Measurements from ENCODE around the gene OR1S2. TPM values are rescaled to one million over a fixed set of nuclear protein-coding genes. Genes with fewer than 3 reads are reported as not detected.

The OR1S2 gene
- total RNA-seq, 1 experiment from 2014 or later, result not detected

DNA sequence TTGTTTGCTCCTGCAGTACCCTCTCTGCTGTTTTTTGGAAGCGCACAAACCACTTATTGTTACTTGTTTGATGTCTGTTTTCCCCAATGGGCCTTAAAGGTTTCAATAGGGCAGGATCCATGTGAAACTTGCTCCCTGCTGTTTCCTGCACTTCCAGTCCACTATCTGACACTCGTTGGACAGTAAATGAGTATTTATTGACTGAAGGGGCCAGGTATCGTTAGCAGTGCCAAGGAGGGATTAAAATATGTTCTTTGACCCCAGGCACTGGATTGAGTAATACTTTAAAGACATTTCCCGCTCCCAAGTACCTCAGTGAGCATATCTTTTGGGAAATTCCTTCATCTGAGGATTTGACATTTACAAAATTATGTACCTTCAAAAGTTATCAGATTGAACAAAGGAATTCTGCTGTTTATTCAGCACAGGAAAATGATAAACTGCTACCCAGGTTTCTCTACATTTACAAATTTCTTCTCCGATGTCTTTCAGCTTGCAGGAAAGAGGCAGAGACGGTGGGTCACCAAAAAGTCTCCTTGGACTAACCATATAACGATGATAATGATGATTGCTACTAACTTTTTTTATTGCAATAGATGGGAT is 38.3 kb downstream of the OR1S2 start:
- Histone ChIP-seq H3K27ac (ENCODE audit: low read length) (no peak overlapping the region), H3K27me3 (ENCODE audit: control insufficient read depth, insufficient read depth, low read length) (peaks cover 3% of the 10 kb centered on the region; the same call in 1 of the 2 replicates), H3K9me3 (ENCODE audit: control insufficient read depth, insufficient read depth, low read depth, low read length) (no peaks in the 10 kb centered on the region), H3K36me3 (ENCODE audit: control insufficient read depth, insufficient read depth, low read length) (no peaks in the 10 kb centered on the region), H3K4me1 (ENCODE audit: control insufficient read depth, insufficient read depth, low read length) (no peaks in the 10 kb centered on the region), H3K4me3 (ENCODE audit: low read depth in 2 of 2, low read length in 2 of 2) (no peak overlapping the region)
- TF ChIP-seq, protein P1, sequence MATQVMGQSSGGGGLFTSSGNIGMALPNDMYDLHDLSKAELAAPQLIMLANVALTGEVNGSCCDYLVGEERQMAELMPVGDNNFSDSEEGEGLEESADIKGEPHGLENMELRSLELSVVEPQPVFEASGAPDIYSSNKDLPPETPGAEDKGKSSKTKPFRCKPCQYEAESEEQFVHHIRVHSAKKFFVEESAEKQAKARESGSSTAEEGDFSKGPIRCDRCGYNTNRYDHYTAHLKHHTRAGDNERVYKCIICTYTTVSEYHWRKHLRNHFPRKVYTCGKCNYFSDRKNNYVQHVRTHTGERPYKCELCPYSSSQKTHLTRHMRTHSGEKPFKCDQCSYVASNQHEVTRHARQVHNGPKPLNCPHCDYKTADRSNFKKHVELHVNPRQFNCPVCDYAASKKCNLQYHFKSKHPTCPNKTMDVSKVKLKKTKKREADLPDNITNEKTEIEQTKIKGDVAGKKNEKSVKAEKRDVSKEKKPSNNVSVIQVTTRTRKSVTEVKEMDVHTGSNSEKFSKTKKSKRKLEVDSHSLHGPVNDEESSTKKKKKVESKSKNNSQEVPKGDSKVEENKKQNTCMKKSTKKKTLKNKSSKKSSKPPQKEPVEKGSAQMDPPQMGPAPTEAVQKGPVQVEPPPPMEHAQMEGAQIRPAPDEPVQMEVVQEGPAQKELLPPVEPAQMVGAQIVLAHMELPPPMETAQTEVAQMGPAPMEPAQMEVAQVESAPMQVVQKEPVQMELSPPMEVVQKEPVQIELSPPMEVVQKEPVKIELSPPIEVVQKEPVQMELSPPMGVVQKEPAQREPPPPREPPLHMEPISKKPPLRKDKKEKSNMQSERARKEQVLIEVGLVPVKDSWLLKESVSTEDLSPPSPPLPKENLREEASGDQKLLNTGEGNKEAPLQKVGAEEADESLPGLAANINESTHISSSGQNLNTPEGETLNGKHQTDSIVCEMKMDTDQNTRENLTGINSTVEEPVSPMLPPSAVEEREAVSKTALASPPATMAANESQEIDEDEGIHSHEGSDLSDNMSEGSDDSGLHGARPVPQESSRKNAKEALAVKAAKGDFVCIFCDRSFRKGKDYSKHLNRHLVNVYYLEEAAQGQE (IDR thresholded peaks at IDR 0.05; ENCODE audit: insufficient read depth in 1 of 2, low read depth in 2 of 2, low read length in 1 of 2), result no peak
- TF ChIP-seq, protein P2, sequence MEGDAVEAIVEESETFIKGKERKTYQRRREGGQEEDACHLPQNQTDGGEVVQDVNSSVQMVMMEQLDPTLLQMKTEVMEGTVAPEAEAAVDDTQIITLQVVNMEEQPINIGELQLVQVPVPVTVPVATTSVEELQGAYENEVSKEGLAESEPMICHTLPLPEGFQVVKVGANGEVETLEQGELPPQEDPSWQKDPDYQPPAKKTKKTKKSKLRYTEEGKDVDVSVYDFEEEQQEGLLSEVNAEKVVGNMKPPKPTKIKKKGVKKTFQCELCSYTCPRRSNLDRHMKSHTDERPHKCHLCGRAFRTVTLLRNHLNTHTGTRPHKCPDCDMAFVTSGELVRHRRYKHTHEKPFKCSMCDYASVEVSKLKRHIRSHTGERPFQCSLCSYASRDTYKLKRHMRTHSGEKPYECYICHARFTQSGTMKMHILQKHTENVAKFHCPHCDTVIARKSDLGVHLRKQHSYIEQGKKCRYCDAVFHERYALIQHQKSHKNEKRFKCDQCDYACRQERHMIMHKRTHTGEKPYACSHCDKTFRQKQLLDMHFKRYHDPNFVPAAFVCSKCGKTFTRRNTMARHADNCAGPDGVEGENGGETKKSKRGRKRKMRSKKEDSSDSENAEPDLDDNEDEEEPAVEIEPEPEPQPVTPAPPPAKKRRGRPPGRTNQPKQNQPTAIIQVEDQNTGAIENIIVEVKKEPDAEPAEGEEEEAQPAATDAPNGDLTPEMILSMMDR (IDR thresholded peaks at IDR 0.05), result no peak
- TF ChIP-seq POLR2AphosphoS5 (IDR thresholded peaks at IDR 0.05; ENCODE audit: low read depth, low read length) (no peak), TCF7L2 (IDR thresholded peaks at IDR 0.05; ENCODE audit: low read depth, low read length) (no peak), SIN3A (IDR thresholded peaks at IDR 0.05; ENCODE audit: borderline replicate concordance, insufficient read depth, low read depth, low read length) (no peak)
- CTCF ChIA-PET, result no interaction called here
- BruUV-seq (replicated peaks), result no TSS peak
- in situ Hi-C loops (cut with HindIII; ENCODE audit: low pct_unique_long_range_greater_than_20kb, low sequenced_read_pairs), result no loop called here
- POLR2A ChIA-PET, result no interaction called here
- no peak for DNase-seq (ENCODE audit: low read depth, low spot score)
- no peak for ATAC-seq
- intact Hi-C loops (cut with micrococcal nuclease; ENCODE audit: unreplicated experiment), result no loop called here

DNA sequence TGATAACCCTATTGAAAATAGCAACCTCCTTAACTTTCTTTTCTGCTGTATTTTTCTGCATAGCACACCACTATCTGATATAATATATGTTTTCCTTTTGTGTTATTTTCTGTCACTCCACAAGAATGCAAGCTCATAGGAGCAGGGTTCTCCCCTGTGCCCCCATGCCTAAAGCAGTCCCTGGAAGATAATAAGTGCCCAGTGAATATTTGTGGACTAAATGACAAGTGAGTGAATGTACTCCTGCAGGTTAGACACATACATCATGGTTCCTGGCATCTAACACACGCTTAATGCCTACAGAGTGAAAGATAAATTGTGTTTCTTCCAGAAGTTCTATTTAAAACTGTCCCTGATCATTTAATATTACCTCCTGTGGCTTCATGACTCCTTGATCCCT is 39.0 kb downstream of the OR1S2 start:
- Histone ChIP-seq H3K27me3 (ENCODE audit: control insufficient read depth, insufficient read depth, low read length) (peaks cover 3% of the 10 kb centered on the region; the same call in 1 of the 2 replicates), H3K4me3 (ENCODE audit: low read depth in 2 of 2, low read length in 2 of 2) (no peak overlapping the region), H3K4me1 (ENCODE audit: control insufficient read depth, insufficient read depth, low read length) (no peaks in the 10 kb centered on the region), H3K36me3 (ENCODE audit: control insufficient read depth, insufficient read depth, low read length) (no peaks in the 10 kb centered on the region), H3K9me3 (ENCODE audit: control insufficient read depth, insufficient read depth, low read depth, low read length) (no peaks in the 10 kb centered on the region), H3K27ac (ENCODE audit: low read length) (no peak overlapping the region)
- intact Hi-C loops (cut with micrococcal nuclease; ENCODE audit: unreplicated experiment), result no loop called here
- ATAC-seq (no peak), DNase-seq (ENCODE audit: low read depth, low spot score) (no peak)
- ChIA-PET CTCF (no interaction called here), POLR2A (no interaction called here)
- BruUV-seq (replicated peaks), result no TSS peak
- in situ Hi-C loops (cut with HindIII; ENCODE audit: low pct_unique_long_range_greater_than_20kb, low sequenced_read_pairs), result no loop called here
- TF ChIP-seq TCF7L2 (IDR thresholded peaks at IDR 0.05; ENCODE audit: low read depth, low read length) (no peak), SIN3A (IDR thresholded peaks at IDR 0.05; ENCODE audit: borderline replicate concordance, insufficient read depth, low read depth, low read length) (no peak), POLR2AphosphoS5 (IDR thresholded peaks at IDR 0.05; ENCODE audit: low read depth, low read length) (no peak)
- TF ChIP-seq, protein P1 (IDR thresholded peaks at IDR 0.05; ENCODE audit: insufficient read depth in 1 of 2, low read depth in 2 of 2, low read length in 1 of 2), result no peak
- TF ChIP-seq, protein P2 (IDR thresholded peaks at IDR 0.05), result no peak

Measured in Panc1 (cell line).